Activated CD8-positive, alpha-beta memory T cell treated with anti-CD3 and anti-CD28 coated beads, Interleukin-2, amount 50 U/mL, for 48 hours (primary cell): ENCODE data around the gene ZNF407.

ENCODE experiments used
- DNase-seq: peaks from one replicate; pipeline ENCODE4 v3.0.0-alpha.2; 2020

ZNF407 gene

DNA sequence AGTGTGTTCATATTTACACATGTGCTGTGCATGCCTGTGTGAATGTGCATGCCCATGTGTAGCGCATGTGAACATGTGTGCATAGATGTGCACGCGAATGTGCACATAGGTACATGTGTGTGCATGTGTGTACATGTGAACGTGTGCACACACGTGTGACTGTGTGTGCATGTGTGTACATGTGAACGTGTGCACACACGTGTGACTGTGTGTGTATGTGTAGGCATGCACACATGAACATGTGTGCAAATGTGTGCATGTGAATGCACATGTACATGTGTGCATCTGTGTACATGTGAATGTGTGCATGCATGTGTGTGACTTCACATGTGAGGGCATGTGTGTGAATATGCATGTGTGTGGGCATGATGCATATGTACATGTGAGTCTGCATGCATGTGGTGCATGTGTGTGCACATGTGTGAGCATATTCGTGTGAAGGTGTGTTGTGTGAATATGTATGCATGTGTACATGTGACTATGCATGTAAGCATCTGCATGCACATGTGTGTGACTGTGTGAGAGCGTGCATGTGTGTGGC, 488.9 kb downstream of the ZNF407 start:
- DNase-seq = peak; percentile 28

DNA sequence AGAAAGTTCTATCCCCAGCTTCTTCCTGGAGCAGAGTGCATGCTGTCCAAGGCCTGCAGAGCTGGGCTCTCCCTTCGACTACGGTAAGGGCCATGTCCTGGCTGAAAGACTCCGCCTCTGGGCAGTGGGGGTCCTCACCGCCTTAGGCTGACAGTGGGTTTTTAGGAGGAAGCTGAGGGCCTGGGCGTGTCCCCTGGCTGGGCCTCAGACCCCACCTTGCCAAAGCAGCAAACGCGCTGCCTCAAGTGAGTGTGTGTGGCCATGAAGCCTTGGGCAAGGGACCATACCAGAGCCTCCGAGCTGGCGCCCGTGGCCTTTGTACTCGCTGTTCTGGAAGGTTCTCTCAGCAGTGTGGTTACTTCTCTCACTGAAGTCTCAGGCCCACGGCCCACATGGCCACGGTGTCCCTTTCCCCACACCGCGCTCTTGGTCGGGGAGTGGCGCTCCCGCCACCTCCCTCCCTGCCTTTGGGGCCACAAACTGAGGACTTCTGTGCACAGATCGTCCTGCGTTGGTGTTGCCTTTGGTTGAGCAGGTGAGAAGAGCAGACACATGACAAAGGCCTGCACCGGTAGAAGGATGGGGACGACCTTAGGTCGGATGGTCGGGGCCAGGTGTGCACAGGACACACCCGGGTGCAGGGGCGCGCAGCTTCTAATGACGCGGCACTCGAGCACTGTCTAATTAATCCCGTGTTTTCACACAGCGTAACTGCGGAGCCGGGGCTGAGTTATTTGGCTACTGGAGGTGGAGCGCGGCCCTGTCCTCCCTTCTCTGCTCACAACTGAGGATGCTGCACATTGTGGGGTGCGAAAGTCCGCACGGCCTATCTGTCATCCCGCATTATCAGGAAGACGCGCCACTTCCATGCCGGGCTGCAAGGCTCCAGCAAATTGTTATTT, 489.7 kb downstream of the ZNF407 start:
- peak; percentile 25 for DNase-seq

DNA sequence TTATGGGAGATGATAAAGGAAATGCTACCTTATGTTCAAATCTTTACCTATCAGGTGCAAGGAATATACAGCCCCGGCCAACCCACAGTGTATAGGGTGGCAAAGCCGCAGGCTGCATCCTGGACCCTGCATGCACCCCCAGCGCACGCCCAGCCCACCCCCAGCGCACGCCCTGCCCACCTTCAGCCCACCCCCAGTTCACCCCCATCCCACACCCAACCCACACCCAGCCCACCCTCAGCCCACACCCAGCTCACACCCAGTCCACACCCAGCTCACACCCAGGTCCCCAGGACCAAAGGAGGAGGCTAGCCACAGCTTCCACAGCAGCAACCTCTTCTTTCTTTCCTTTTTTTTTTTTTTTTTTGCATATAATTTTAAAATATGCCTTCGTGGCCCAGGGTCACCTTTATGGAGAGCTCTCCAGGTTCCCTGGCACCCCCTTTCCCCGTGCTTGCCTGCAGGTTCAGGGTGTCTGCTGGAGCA, 490.4 kb downstream of the ZNF407 start:
- DNase-seq = peak; percentile 8

DNA sequence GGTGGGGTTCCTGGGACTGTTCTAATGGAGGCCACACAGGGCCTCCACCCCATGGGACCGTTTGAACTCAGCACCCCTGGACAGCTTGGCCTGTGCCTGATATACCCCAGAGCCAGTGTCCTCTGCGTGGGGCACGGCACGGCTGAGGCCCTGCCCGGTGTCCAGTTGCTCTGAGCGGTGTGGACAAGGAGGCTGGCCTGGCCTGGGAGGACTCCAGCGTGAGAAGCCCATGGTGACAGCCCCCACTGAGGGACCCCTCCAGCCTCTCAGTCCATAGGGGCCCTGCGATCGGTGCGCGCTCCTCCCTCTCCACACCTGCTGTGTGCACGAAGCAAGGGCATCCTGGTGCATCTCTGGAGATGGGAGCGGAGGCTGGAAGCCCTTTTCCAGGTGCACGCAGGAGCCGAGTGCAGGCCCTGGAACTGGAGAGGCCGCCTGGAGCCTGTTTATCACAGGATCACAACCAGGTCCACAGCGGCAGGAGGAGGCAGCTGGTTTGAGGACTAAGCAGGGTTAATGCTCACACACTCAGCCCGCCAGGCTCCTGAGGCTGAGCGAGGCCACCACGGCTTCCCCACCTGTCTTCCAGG, 491.0 kb downstream of the ZNF407 start:
- DNase-seq = peak; percentile 30

DNA sequence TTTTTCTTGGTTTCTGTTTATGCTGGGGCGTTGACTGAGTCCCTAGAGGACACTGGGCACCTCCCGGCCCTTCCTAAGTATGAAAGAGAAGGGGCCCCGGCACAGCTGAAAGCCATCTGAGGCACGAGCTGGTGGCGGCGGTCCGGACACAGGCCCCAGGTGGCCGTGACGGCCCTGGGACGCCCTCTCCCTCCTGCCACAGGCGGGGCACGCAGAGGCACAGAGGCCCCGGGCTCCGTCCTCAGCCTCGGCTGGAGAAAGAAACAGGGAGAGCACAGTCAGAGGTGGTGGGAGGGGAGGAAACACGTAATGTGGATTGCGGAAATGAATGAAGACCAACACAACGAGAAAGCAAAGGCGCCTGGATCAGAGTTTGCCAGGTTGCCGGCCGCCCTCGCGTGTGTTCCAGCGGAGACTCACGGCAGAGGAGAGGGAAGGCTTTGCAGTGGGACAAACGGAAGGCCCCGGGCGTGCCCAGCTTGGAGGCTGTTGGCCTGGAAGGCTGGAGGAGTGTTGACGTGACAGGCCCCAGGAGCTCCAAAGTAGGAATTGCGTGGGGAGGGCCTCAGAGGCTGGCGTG, 492.2 kb downstream of the ZNF407 start:
- peak; percentile 23 for DNase-seq

DNA sequence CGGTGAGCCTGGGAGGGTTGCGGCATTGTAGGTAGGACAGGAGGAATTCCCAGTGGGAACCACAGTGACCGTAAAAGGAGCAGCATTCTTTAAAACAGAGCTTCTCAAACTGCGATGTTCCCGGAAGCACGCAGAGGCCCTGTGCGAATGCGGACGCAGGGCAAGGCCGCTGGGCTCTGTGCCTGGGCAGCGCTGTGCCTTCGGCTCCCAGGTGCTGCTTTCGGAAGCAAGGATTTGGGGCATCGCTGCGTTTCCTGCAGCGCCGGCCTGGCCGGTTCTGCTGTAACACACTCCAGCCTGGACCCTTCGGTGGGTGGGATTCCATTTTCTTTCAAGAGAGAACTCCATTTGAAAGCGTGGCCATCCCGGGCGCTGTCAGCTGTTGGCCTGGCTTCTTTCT, 492.7 kb downstream of the ZNF407 start:
- peak; percentile 13 for DNase-seq

DNA sequence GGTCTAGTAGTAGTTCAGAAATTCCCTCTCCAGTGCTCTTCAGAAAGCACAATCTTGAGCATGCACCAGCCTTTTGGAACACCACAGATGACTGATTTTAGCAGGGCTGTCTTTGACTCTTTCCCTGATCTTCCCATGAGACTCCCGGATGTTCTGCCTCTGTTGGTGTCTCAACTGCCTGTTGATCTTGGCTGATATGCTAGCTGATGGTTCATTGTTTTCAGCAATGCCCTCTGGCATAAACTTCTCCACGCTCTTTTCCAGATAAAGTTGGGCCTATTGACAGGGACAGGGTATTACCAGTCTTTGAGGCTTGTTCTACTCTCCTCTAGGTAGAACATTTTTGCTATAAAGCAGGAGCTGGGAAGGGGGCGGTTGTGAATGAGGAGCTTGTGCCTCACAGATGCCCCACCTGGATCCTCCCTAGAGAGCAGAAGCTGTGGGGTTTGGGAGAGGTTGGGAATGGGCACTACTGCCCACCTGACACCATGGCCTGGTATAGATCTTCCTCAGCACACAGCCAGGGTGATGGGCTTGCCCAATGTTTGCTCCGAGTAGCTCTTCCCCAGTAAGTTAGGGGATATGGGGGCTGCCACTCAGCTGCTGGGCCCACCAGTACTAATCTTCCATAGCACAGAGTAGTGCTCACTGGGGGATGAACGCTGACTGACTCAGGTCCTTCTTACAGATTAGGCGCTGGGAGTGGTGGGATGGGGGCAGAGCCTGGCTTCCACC, 500.0 kb downstream of the ZNF407 start:
- DNase-seq = peak; percentile 26

DNA sequence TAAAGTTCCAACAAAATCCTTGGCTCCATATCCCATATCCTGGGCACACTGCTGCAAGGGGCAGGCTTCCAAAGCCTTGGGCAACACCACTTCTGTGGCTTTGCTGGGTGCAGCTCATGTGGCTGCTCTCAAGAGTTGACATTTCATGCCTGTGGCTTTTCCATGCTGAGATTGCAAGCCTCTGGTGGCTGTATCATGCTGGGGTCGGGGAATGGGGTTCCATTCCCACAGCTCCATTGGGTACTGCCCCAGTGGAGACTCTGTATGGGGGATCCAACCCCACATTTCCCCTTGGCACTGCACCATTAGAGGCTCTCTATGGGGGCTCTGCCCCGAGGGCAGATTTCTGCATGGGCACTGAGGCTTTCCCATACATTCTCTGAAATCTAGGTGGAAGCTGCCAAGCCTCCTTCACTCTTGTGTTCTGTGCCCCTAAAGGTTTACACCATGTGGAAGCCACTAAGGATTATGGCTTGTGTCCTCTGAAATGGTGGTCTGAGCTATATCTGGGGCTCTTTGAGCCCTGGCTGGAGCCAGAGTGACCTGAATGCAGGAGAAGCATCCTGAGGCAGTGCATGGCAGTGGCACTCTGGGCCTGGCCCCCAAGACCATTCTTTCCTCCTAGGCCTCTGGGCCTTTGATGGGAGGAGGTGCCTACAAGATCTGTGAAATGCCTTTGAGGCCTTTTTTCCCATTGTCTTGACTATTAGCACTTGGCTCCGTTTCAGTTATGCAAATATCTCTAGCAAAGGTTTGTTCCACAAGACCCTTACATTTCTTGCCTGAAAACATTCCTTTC, 503.4 kb downstream of the ZNF407 start:
- DNase-seq = peak; percentile 12

DNA sequence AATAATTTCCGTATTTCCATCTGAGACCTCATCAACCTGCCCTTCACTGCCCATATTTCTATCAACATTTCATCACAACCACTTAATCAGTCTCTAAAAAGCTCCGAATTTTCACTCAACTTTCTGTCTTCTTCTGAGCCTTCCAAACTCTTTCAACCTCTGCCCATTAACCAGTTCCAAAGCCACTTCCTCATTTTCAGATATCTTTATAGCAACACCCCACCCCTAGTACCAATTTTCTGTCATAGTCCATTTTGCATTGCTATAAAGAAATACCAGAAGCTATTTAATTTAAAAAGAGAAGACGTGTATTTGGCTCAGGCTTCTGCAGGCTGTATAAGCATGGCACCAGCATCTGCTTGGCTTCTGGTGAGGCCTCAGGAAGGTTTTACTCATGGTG, 504.2 kb downstream of the ZNF407 start:
- no peak for DNase-seq

DNA sequence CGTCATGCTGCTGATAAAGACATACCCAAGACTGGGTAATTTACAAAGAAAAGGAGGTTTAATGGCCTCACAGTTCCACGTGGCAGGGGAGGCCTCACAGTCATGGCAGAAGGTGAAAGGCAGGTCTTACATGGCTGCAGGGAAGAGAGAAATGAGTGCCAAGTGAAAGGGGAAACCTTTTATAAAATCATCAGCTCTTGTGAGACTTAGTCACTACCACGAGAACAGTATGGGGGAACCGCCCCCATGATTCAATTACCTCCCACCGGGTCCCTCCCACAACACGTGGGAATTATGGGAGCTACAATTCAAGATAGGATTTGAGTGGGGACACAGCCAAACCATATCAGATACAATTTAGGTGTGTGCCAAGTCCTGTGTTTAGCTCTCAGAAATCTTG, 506.4 kb downstream of the ZNF407 start:
- peak; percentile 7 for DNase-seq

DNA sequence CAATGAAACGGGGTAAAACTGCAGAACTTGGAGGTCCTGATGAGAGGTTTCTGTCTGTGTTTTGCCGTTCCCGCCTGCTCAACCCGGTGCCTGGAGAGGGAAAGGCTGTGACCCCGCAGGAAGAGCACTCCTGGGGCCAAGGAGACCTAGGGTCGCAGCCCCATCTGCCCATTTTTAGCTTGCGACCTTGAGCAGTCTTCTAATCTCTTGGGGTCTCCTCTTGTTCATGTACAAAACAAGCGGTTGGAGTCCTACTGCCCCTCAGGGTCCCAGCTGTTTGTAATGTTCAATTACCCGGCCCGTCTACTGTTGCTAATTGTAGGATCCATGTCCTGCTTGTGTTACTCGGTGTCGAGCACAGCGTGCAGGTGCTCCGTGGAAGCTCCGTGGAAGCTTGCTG, 506.8 kb downstream of the ZNF407 start:
- DNase-seq = peak; percentile 3

DNA sequence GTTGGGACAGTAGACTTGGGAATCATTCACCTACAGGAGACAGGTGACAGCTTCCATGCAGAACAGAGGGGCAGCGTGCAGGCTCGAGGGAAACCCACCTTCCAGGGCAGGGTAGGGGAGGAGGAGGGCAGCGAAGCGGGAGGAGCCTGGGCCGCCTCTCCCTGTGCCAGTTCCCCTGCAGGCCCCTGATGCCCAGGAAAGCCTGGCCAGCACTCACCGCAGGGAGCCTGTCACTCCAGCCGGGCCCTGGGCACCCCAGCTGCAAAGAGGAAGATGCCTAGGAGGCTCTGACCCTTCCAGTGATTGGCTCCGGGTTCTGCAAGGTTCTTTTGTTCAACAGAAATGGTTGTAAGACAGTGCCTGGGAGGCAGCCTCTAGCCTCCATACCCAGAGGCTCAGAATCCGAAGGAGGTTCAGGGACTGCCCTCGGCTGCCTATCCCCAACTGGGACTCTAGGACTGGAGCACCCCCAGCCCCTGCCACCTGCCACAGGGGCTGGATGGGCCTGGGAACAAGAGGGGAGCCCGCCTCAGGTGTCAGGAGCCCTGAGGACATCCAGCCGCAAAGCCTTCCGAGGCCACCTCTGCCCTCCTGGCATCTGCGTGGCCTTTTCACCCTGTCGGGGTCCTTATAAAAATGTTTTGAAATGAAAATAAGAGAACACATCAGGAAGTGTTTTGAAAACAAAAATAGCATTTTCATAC, 508.0 kb downstream of the ZNF407 start:
- DNase-seq = peak; percentile 33

DNA sequence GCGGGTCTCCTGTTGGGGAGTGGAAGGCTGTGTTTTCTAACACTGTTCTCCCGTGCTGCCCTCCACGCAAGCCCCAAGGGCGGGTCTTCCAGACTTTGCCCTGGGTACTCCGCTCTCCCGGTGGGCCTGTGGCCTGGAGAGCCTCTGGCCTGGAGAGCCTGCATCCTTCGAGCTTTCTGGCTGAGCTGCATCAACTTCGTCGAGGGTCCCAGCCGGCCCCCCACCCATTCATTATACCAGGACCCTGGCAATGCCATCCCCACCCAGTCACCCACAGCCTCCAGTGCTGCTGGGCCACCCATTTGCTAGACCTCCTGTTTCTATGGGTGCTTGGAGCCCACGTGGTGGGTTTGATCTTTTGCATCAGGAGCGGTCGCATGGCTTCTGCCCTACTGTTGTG, 509.1 kb downstream of the ZNF407 start:
- peak; percentile 29 for DNase-seq

DNA sequence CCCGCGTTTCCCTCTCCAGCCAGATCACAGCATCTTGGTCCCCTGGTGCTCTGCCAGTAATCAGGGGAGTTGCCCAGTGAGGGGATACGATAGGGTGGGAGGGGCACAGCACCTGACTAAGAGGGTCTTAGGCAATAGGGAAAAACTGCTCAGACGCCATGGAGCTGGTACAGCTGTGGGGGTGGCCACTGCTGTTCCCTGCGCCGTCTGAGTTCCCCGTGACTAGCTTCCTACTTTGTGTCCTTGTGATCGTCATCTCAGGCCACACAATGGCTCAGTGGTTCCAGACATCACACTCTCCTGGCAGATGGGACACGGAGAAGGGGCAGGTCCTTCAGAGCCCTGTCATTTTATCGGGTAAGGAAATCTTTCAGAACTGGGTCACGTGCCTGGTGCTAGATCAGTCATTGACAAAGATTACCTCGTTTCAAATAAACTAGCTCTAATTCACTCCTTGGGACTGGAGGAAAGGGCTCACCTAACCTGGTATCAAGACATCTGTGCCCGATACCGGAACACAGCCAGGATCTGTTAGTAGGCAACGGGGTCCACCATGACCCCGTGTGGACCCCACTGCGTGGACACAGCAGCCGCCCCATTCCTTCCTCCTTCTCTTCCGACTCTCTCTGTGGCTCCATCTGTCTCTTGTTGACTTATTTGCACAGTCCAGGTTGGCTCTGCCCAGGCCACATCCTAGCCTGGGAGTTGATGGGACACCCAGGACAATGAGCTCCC, 509.7 kb downstream of the ZNF407 start:
- DNase-seq = peak; percentile 35

DNA sequence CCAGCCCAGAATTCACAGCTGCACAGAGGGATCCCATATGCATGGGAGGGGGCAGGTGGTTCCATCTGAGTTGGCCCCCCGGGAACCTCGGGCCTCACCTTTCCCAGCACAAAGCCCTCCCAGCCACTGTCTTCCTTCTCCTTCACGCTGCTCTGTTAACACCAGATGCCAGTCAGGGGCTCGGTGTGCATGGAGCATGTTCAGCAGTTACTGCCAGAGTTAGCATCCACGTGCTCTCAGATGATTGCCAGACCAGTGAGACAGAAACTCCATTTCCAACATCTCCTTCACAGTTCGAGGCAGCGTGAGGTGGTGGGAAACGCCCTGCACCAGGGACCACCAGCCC, 510.2 kb downstream of the ZNF407 start:
- peak; percentile 25 for DNase-seq

DNA sequence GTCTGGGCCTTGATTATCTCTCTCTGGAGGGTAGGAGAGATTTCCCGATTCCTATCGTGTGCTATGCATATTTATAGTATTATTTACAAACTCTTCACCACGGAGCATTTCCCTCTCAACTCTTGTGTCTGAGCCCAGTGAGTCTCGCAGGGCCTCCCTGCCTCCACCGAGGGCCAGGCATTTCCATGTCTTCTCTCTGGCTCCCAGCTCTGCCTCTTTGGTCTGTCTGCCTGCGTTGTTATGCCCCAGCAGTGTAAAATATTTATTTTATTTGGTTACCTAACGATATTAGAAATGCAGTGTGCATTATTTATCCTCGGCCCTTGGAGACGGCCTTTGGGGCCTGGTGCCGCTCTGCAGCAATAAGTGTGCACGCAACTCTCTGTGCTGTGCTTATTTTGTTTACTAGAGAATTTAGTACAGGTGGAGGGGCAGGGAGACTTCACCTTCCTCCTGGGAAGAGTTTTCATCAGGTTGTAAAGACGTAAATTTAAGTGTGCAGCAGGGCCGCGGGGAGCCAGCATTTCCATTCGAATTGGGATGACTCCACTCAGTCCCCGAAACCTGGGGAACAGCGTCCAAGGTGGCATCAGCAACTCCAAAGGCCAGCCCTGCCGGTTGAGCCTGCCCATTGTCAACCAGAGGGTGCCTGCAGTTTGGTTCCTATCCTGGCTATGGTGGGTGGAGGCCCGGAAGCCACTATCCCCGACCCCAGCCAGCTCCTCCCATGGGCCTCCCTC, 511.1 kb downstream of the ZNF407 start:
- no peak for DNase-seq

DNA sequence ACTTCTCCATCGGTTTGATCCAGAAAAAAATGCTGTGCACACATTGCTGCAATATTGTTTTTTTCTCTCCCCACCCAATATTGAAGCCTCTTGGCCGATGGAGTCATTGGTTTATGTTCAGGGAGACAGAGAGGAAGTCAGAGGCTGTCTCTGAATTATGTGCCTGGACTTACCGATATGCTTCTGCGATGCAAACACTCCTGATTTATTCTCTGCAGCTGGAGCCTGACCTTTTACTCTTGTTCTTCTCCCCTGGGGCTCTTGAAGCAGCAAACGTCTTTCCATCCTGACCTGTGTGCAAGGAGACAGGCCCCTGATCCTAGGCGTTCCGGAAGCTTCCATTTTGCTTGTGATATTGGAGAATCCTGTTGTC, 511.6 kb downstream of the ZNF407 start:
- no peak for DNase-seq

DNA sequence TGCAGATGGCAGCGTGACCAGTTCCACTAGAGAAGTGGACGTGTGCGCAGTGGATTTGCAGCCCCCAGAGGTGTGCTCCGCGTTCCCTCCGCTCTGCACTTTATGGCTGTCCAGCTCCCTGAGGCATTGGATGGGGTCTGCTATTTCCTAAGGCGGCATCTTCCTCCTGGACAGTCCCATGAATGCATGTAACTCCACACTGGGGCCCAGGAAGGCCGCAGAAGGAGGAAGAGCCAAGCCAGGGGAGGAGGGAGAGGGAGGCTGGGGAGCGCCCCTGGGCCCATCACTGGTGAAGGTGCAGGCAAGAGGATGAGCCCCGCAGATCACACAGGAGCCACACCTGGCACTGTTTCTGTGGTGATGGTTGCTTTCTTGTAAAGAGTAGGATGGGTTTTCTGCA, 512.1 kb downstream of the ZNF407 start:
- DNase-seq = peak; percentile 6

DNA sequence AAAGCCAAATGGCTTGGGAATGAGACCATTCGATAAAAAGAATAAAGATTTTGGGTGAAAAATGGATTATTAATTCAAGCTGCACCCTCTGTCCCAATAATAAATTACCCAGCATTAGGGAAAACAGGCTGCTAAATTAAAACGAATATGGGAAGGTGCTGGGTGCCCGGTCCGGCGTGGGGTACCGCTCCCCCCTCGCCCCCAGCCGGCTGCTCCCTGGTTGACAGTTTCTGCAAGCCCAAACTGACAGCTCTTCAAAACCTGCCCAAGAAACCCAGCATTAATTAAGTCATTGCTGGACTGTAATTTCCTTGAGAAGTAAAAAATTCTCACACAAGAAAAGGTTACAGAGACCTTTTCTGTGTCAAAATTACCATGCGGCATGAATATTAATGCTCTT, 512.6 kb downstream of the ZNF407 start:
- DNase-seq = no peak

DNA sequence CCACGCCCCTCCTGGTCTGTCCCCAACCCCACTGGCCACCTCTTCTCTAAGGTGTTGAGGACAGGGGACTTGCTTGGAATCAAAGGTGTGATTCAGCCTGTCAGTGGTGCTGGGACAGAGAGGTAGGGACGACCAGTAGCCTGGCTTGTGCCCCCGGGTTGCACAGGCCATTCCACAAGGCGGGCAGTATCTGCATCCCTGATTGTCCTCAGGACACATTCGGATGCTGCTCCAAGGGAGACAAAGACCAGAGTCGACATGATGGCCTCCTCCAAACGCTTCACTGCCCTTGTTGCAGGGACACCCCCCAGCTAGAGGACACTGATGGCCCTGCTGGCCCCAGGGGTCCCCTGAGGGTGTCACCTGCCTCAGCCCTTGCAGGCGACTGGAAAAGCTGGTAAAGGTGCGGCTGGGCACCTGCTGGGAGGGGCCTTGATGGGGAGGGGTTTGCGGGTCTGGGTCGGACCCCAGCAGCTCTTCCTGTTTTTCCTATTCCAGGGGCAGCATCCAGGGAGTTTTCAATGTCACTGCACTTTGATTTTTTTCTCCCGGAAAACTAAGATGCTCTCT, 513.3 kb downstream of the ZNF407 start:
- peak; percentile 22 for DNase-seq
